ENCODE results near the gene C1orf174. TPM values are rescaled to one million over a fixed set of nuclear protein-coding genes. Genes with fewer than 3 reads are reported as not detected.

The C1orf174 gene
- total RNA-seq, 2 experiments from 2014 or later, result 16.8 to 18.5 TPM

DNA sequence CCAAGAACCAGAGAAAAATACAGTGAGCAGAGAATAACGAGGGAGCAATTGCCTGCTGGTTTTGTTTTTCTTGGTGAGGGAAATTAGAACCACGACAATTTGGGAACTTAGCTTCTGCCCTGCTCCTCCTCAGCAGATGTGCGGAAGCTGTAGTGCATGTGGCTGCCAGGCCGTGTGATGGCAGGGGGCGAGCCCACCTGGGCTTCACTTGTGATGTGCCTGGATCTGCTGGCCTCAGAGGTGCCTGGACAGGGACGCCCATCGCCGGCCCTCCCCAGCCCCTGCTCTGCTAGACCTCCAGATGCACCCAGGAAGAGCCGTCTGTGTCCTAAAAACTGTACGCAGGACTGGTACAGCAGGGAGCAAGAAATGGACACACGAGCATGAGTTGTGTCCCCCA lies 28.5 kb upstream of the C1orf174 start:
- ChIA-PET CTCF (no interaction called here), POLR2A (no interaction called here)
- H3K9me3 ChIP-seq (ENCODE audit: control insufficient read depth in 1 of 2, insufficient read depth in 1 of 2, low read length in 2 of 2), result no peaks in the 10 kb centered on the region
- Mint-ChIP-seq H3K4me1 (ENCODE audit: low read depth) (no peaks in the 10 kb centered on the region), H3K27me3 (peaks cover 6% of the 10 kb centered on the region), H3K36me3 (ENCODE audit: low read depth) (no peaks in the 10 kb centered on the region), H3K27ac (no peak overlapping the region), H3K4me3 (no peak overlapping the region), H3K9me3 (no peaks in the 10 kb centered on the region)
- no peaks in the 10 kb centered on the region for H3K27me3 ChIP-seq (ENCODE audit: control insufficient read depth in 1 of 2, insufficient read depth in 2 of 2, low read length in 2 of 2)
- TF ChIP-seq, protein P1, sequence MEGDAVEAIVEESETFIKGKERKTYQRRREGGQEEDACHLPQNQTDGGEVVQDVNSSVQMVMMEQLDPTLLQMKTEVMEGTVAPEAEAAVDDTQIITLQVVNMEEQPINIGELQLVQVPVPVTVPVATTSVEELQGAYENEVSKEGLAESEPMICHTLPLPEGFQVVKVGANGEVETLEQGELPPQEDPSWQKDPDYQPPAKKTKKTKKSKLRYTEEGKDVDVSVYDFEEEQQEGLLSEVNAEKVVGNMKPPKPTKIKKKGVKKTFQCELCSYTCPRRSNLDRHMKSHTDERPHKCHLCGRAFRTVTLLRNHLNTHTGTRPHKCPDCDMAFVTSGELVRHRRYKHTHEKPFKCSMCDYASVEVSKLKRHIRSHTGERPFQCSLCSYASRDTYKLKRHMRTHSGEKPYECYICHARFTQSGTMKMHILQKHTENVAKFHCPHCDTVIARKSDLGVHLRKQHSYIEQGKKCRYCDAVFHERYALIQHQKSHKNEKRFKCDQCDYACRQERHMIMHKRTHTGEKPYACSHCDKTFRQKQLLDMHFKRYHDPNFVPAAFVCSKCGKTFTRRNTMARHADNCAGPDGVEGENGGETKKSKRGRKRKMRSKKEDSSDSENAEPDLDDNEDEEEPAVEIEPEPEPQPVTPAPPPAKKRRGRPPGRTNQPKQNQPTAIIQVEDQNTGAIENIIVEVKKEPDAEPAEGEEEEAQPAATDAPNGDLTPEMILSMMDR (IDR thresholded peaks at IDR 0.05), result no peak
- no peak overlapping the region for H3K4me3 ChIP-seq (ENCODE audit: low read length)
- intact Hi-C loops (cut with DNase I, micrococcal nuclease), result no loop called here
- no peak for ATAC-seq (ENCODE audit: poor library complexity)
- no peak overlapping the region for H3K27ac ChIP-seq (ENCODE audit: low read depth in 1 of 2, low read length in 2 of 2)
- DNase-seq, result no peak
- no peaks in the 10 kb centered on the region for H3K36me3 ChIP-seq (ENCODE audit: insufficient read depth, low read length)
- H3K4me1 ChIP-seq (ENCODE audit: insufficient read depth, low read length), result no peaks in the 10 kb centered on the region

GRCh38 chr1:3926956-3927355 lies 26.9 kb upstream of the C1orf174 start:
- intact Hi-C loops (cut with DNase I, micrococcal nuclease), result no loop called here
- peaks cover 3% of the 10 kb centered on the region for H3K4me1 ChIP-seq (ENCODE audit: insufficient read depth, low read length)
- H3K9me3 ChIP-seq (ENCODE audit: control insufficient read depth in 1 of 2, insufficient read depth in 1 of 2, low read length in 2 of 2), result no peaks in the 10 kb centered on the region
- no peaks in the 10 kb centered on the region for H3K27me3 ChIP-seq (ENCODE audit: control insufficient read depth in 1 of 2, insufficient read depth in 2 of 2, low read length in 2 of 2)
- no peaks in the 10 kb centered on the region for H3K9me3 Mint-ChIP-seq
- no peak overlapping the region for H3K4me3 ChIP-seq (ENCODE audit: low read length)
- no peak overlapping the region for H3K27ac ChIP-seq (ENCODE audit: low read depth in 1 of 2, low read length in 2 of 2)
- ChIA-PET CTCF (no interaction called here), POLR2A (no interaction called here)
- no peak overlapping the region for H3K4me3 Mint-ChIP-seq
- no peak overlapping the region for H3K27ac Mint-ChIP-seq
- TF ChIP-seq, protein P1 (IDR thresholded peaks at IDR 0.05), result no peak
- no peak for ATAC-seq (ENCODE audit: poor library complexity)
- DNase-seq, result no peak
- no peaks in the 10 kb centered on the region for H3K36me3 ChIP-seq (ENCODE audit: insufficient read depth, low read length)
- H3K27me3 Mint-ChIP-seq, result peaks cover 6% of the 10 kb centered on the region
- no peaks in the 10 kb centered on the region for H3K36me3 Mint-ChIP-seq (ENCODE audit: low read depth)
- no peaks in the 10 kb centered on the region for H3K4me1 Mint-ChIP-seq (ENCODE audit: low read depth)

DNA sequence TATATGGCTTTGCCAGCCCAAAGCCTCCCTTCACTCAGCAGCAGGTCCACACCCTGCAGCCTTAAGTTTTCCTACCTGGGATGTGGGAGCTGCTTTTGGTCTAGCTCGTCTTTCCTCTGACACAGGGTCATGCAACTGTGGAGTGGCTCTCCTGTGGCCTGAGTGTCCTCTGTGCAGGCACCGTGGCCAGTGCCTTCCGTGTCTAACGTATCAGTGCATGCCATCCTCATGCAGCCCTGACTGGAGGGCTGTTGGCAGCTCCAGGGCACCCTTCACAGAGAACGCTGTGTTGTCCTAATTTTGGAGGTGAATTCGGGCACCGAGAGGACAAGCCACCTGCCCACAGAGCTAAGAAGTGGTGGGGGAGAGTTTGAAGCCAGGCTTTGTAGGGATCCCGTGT lies 25.7 kb upstream of the C1orf174 start:
- Mint-ChIP-seq H3K27ac (no peak overlapping the region), H3K36me3 (ENCODE audit: low read depth) (no peaks in the 10 kb centered on the region), H3K27me3 (peaks cover 6% of the 10 kb centered on the region), H3K4me3 (no peak overlapping the region), H3K9me3 (no peaks in the 10 kb centered on the region), H3K4me1 (ENCODE audit: low read depth) (no peaks in the 10 kb centered on the region)
- ATAC-seq (ENCODE audit: poor library complexity) (no peak), DNase-seq (no peak)
- intact Hi-C loops (cut with DNase I, micrococcal nuclease), result no loop called here
- Histone ChIP-seq H3K27ac (ENCODE audit: low read depth in 1 of 2, low read length in 2 of 2) (no peak overlapping the region), H3K27me3 (ENCODE audit: control insufficient read depth in 1 of 2, insufficient read depth in 2 of 2, low read length in 2 of 2) (no peaks in the 10 kb centered on the region), H3K4me3 (ENCODE audit: low read length) (no peak overlapping the region), H3K36me3 (ENCODE audit: insufficient read depth, low read length) (no peaks in the 10 kb centered on the region), H3K4me1 (ENCODE audit: insufficient read depth, low read length) (peaks cover 3% of the 10 kb centered on the region), H3K9me3 (ENCODE audit: control insufficient read depth in 1 of 2, insufficient read depth in 1 of 2, low read length in 2 of 2) (no peaks in the 10 kb centered on the region)
- TF ChIP-seq, protein P1 (IDR thresholded peaks at IDR 0.05), result no peak
- POLR2A ChIA-PET, result no interaction called here
- CTCF ChIA-PET, result no interaction called here
